Medulla oblongata (tissue), 1 donor: ENCODE data around the gene CNTNAP4.

Experiments used
- DNase-seq: peaks from one replicate; pipeline ENCODE4 v3.0.0-alpha.2; 2015; ENCODE audit errors: extremely low spot score

CNTNAP4 gene

GRCh38 chr16:76396977-76397376 is 119.8 kb downstream of the CNTNAP4 start:
- no peak for DNase-seq

DNA sequence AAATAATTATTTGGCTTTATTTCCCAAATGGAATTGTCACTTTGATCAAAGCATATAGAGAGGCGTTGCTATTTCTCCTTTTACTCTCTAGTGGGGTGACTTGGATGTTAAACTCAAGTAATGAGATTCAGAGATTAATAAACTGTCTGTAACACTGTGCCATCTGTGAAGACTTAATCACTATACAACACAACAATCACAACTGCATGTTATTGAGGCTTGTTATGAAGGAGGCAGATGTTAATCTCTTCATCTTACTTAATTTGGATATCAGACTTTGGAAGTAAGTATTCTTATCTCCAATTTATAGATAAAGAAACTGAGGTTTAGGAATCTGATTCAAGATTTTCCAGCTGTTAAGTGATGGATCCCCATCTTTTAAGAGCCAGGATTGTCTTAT is 132.5 kb downstream of the CNTNAP4 start:
- DNase-seq = no peak

- no peak for DNase-seq
Observed at GRCh38 chr16:76421571-76421970, 144.4 kb downstream of the CNTNAP4 start.

DNA sequence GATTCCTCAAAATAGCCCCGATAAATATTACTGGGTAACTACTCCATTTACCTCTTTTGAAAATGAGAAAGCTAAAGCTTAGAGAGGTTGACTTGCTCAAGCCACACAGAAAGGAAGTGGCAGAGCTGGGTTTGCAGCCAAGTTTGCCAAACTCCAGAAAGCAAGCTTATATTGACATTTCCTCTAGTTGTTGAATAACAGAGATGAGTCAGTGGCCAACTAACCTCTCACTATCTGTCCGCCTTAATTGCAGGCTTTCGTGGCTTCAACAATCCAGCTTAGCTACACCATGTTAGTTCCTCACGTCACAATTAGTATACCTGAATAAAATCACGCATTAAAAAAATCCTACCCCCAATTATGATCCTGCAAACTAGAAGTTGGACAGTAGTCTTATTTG is 151.7 kb downstream of the CNTNAP4 start:
- no peak for DNase-seq

GRCh38 chr16:76441391-76441790 is 164.2 kb downstream of the CNTNAP4 start:
- DNase-seq = no peak

DNA sequence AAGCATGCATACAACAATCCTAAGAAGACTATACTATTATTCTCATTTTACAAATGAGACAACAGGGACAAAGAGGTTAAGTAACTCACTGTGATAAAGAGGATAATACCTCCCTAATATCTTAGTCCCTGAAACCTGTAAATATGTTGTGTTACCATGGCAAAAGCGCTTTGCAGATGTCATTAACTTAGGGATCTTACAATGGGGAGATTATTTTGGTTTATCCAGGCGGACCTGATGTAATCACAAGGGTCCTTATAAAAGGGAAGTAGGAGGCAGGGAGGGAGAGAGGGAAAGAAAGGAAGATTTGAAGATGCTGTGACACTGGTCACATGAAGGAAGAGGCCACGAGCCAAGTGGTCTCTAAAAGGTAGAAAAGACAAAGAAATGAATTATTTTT is 164.7 kb downstream of the CNTNAP4 start:
- no peak for DNase-seq

DNA sequence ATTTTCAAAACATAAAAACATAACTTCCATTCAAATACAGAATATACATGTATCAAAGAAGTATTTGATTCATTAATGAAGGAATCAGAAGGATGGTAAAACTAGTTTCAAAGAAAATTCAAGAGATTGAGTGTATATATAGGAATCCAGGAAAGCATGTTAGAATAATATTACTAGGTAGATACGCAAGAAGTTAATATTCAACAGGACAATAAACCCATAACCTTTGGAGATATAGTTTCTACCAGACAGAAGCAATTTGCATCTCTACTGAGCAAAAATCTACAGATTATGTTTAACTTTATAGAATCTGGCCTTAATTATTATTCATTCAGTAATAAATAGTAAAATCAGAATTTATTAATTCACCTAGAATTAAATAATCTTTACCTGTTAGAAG is 166.8 kb downstream of the CNTNAP4 start:
- DNase-seq = no peak

DNA sequence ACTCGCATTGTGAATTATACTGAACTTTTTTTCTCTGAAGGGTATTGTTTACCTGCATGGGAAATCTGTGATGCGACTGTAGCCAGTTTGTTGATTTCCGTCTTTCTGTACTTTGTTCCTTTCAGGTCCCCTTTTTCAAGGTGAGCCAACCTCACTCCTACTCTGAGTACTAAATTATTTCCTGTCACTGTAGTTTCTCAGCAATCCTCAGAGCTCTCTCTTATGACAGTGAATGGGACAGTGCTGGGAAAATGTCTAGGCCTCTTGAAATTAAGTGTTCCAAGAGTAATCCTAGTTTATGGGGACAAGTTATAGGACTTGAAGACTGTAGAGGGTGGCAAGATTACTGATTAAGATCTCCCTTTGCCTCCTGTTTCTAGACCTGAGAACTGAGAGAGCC is 167.6 kb downstream of the CNTNAP4 start:
- DNase-seq = no peak

- DNase-seq = no peak
Observed at GRCh38 chr16:76445815-76446214, 168.6 kb downstream of the CNTNAP4 start.

- DNase-seq = no peak
Observed at GRCh38 chr16:76446251-76446650, 169.1 kb downstream of the CNTNAP4 start.

DNA sequence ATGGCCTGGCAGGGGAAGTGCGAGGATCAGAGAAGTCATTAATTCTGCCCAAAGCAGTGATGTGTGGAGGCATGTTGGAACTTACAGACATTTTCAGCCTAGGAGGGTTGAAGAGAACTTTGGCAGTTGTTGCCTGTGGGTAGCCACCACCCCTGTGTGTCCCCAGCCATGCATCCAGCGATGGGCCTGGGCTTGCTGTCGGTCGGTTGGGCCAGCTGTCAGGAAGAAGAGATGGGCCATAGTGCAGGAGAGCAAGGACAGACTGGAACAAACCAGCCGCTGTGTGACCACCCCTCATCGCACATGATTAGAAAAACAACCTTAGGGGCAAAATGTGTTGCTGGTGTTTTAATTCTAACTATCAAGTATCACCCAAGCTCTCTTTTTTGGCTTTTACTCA is 173.7 kb downstream of the CNTNAP4 start:
- no peak for DNase-seq

GRCh38 chr16:76455257-76455656 is 178.1 kb downstream of the CNTNAP4 start:
- no peak for DNase-seq

DNA sequence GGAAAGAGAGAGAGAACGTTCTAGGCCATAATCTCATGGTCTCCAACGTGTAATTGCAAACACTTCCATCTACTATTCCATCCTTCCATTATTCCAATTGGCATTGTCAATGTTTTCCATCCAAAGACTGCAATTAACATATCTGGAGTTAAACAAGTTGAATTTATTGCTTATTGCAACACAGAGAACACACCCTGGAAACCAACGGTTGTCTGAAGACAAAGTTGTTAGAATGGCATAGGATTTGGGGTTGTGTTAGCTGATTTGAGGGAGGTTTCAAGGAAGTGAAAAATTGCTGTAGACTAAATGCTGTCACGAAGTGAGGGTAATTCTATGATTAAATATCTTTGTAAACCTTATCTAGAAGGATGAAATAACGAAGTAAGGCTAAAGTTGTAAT is 178.8 kb downstream of the CNTNAP4 start:
- DNase-seq = no peak

GRCh38 chr16:76459111-76459510 is 181.9 kb downstream of the CNTNAP4 start:
- DNase-seq = no peak

GRCh38 chr16:76461836-76462235 is 184.6 kb downstream of the CNTNAP4 start:
- no peak for DNase-seq

GRCh38 chr16:76464955-76465620 is 187.9 kb downstream of the CNTNAP4 start:
- no peak for DNase-seq

- DNase-seq = no peak
Observed at GRCh38 chr16:76466871-76467270, 189.7 kb downstream of the CNTNAP4 start.

GRCh38 chr16:76474048-76474447 is 196.8 kb downstream of the CNTNAP4 start:
- DNase-seq = no peak

DNA sequence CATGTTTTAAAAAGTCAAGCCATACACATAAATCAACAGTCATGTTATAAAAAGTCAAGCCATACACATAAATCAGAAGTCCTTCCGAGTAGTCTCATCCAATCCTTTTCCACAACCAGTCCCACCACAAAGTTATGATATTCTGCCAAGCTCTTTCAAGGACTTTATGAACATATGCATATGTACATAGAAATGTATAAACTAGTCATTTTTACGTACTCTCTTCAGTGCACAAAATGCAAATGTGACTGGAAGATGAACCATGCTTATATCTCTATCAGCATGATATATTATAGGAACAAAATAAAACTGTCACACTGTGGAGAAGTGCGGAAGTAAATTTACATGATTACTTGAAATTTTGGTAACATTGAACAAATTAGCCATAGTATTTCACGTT is 200.9 kb downstream of the CNTNAP4 start:
- DNase-seq = no peak

DNA sequence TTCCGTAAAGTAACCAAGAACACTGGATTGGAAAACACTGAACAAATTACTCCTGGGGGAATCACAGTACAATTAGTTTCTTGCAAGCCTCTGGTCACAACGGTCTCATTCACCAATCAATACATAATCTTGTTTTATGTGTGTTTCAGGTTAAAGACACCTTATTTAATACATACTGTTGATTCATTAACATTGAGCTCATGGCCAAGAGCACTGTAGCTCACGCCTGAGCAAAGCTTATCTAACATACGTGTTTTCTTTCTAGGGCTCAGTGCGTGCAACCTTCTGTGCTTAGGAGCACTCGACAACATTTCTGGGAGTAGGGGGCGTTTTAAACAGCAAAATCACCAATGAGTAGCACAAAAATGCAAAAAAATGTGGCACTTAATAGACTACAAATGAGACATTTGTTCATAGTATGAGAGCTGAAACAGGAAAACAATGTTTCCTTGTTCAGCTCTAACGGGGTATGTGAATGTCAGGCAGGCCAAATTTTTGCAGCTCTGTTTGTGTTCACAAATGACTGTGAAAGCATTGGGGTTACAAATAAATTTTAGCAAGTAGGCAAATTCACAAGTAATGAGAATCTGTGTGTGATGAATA is 206.2 kb downstream of the CNTNAP4 start:
- peak; percentile 70 for DNase-seq

DNA sequence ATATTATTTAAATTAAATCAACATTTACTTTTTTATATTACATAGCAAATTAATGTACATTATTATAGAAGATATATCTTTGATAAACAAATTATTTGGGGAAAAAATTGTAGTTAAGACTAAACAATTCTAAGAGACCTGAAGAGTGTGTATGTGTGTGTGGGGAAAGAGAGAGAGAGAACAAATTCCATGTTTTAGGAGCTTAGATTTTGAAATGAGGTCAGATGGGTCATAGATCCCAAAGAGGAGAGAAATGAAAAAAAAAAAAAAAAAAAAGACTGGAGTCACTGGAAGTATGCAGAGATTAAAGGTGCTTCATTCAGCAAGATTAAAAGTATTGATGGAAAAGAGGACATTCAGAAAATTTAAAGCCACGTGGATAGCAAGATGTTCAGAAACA is 206.8 kb downstream of the CNTNAP4 start:
- DNase-seq = no peak

- DNase-seq = no peak
Observed at GRCh38 chr16:76486740-76487139, 209.5 kb downstream of the CNTNAP4 start.

GRCh38 chr16:76487411-76488064 is 210.3 kb downstream of the CNTNAP4 start:
- DNase-seq = no peak
